Measurements from ENCODE around the gene ADGRG7. TPM values are rescaled to one million over a fixed set of nuclear protein-coding genes. Genes with fewer than 3 reads are reported as not detected.
"Not testable (repeated sequence)": the region's sequence is repeated elsewhere in the genome, so short reads cannot be mapped to it uniquely, and the experiment has no call there.

Gene ADGRG7
- total and polyA plus RNA-seq, 9 donors = not detected

DNA sequence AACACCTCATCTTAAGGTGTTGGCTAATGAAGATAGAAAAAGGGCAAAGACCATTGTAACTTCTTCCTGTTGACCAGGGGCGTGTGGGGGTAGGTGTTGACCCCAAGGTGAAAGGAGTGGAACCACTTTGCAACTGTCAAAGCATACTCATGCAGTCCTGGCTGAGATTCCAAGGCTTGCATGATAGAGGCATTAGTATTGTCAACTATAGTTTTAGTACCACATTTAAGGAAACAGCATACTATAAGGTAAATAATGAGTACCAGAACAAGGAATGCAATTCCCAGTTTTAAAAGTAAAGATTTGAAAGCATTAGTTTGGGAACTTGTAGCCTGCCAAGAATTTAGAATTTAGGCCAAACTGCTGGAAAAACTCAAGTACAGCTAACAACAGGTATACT is 27.8 kb upstream of the ADGRG7 start:
- no peak overlapping the region for H3K4me3 ChIP-seq
- 39 to 47% (median 42%) methylated on average over 1 of the region's 1 CpG for WGBS, 3 donors
- no peak overlapping the region for H3K27ac ChIP-seq
- H3K27me3 ChIP-seq = no peaks in the 10 kb centered on the region
- no peaks in the 10 kb centered on the region for H3K36me3 ChIP-seq
- H3K9me3 ChIP-seq = no peaks in the 10 kb centered on the region
- intact Hi-C loops (cut with DNase I) = no loop called here
- H3K4me1 ChIP-seq (ENCODE audit: insufficient read depth) = no peaks in the 10 kb centered on the region
- TF ChIP-seq CTCF (IDR thresholded peaks at IDR 0.05) (no peak), POLR2A (IDR thresholded peaks at IDR 0.05) (no peak), EP300 (IDR thresholded peaks at IDR 0.05) (no peak)
- DNase-seq = no peak

DNA sequence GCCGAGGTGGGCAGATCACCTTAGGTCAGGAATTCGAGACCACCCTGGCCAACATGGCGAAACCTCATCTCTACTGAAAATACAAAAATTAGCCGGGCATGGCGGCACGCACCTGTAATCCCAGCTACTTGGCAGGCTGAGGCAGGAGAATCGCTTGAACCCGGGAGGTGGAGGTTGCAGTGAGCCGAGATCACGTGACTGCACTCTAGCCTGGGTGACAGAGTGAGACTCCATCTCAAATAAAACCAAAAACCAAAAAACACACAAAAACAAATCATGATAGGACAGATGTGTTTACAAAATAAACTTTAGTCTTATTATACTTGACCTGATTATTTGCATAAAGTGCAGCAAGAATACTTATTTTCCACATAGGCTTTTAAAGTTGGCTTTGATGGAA is 27.2 kb upstream of the ADGRG7 start:
- H3K27ac ChIP-seq; H3K9me3 ChIP-seq; H3K36me3 ChIP-seq; intact Hi-C loops (cut with DNase I); H3K27me3 ChIP-seq; DNase-seq; H3K4me3 ChIP-seq; H3K4me1 ChIP-seq (ENCODE audit: insufficient read depth): not testable (repeated sequence)
- WGBS, 3 donors = 78 to 92% (median 80%) methylated on average over 10 of the region's 10 CpGs

- TF ChIP-seq POLR2A (IDR thresholded peaks at IDR 0.05) (no peak), EP300 (IDR thresholded peaks at IDR 0.05) (no peak), CTCF (IDR thresholded peaks at IDR 0.05) (no peak)
Observed at GRCh38 chr3:100584101-100584660, 25.2 kb upstream of the ADGRG7 start.

GRCh38 chr3:100586832-100587231 is 22.6 kb upstream of the ADGRG7 start:
- intact Hi-C loops (cut with DNase I) = no loop called here
- Histone ChIP-seq H3K27ac (no peak overlapping the region), H3K9me3 (no peaks in the 10 kb centered on the region), H3K4me1 (ENCODE audit: insufficient read depth) (no peaks in the 10 kb centered on the region), H3K27me3 (no peaks in the 10 kb centered on the region), H3K36me3 (no peaks in the 10 kb centered on the region), H3K4me3 (no peak overlapping the region)
- WGBS, 3 donors = 97 to 99% (median 97%) methylated on average over 3 of the region's 3 CpGs
- DNase-seq = no peak
- no peak for TF ChIP-seq POLR2A (IDR thresholded peaks at IDR 0.05)

More at GRCh38 chr3:100584101-100584660, 25.2 kb upstream of the ADGRG7 start:
- H3K4me3 ChIP-seq = no peak overlapping the region
- WGBS, 3 donors = 94 to 96% (median 95%) methylated on average over 3 of the region's 3 CpGs
- H3K9me3 ChIP-seq = no peaks in the 10 kb centered on the region
- no peak for DNase-seq
- no peaks in the 10 kb centered on the region for H3K27me3 ChIP-seq
- no peak overlapping the region for H3K27ac ChIP-seq
- H3K36me3 ChIP-seq = no peaks in the 10 kb centered on the region
- H3K4me1 ChIP-seq (ENCODE audit: insufficient read depth) = no peaks in the 10 kb centered on the region
- intact Hi-C loops (cut with DNase I) = no loop called here

DNA sequence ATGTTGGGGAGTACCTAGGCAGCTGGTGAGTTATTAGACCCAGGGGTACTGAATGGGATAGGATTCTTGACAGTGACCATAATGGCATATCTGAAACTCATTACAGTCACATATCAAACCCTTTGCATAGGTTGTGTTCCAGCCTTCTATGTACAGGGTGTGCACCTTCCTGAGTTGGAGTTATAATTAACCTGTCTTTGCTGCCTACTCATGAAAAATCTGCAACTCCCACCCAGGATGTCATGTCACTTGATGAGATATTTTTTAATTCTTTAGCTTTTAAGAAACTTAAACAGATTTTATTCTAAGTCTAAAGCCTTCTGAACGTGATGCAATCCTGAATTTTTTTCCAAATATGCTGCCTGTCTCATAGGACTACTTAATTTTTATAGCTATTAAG is 21.1 kb upstream of the ADGRG7 start:
- H3K36me3 ChIP-seq = no peaks in the 10 kb centered on the region
- intact Hi-C loops (cut with DNase I) = no loop called here
- no peak overlapping the region for H3K27ac ChIP-seq
- H3K27me3 ChIP-seq = no peaks in the 10 kb centered on the region
- no peak overlapping the region for H3K4me3 ChIP-seq
- DNase-seq = no peak
- no peaks in the 10 kb centered on the region for H3K9me3 ChIP-seq
- 77 to 86% (median 80%) methylated on average over 1 of the region's 1 CpG for WGBS, 3 donors
- TF ChIP-seq POLR2A (IDR thresholded peaks at IDR 0.05) (no peak), EP300 (IDR thresholded peaks at IDR 0.05) (no peak), CTCF (IDR thresholded peaks at IDR 0.05) (no peak)
- H3K4me1 ChIP-seq (ENCODE audit: insufficient read depth) = no peaks in the 10 kb centered on the region
